VCaP (cell line): ENCODE measurements around the gene ACMSD.
"Not testable (repeated sequence)": the region's sequence is repeated elsewhere in the genome, so short reads cannot be mapped to it uniquely, and the experiment has no call there.

Experiments used
- H3K27ac ChIP-seq: fragments of 450-650 bp; 2 replicates; pipeline ENCODE4 v1.5.1; 2017
- TF ChIP-seq, protein P1 (sequence below): fragments of 450-650 bp; conservative IDR thresholded peaks from 2 replicates; pipeline ENCODE4 v1.5.1; 2017; ENCODE audit warnings: mild to moderate bottlenecking, moderate library complexity

The ACMSD gene

GRCh38 chr2:134883552-134884293 is 45.3 kb downstream of the ACMSD start:
- TF ChIP-seq, protein P1, sequence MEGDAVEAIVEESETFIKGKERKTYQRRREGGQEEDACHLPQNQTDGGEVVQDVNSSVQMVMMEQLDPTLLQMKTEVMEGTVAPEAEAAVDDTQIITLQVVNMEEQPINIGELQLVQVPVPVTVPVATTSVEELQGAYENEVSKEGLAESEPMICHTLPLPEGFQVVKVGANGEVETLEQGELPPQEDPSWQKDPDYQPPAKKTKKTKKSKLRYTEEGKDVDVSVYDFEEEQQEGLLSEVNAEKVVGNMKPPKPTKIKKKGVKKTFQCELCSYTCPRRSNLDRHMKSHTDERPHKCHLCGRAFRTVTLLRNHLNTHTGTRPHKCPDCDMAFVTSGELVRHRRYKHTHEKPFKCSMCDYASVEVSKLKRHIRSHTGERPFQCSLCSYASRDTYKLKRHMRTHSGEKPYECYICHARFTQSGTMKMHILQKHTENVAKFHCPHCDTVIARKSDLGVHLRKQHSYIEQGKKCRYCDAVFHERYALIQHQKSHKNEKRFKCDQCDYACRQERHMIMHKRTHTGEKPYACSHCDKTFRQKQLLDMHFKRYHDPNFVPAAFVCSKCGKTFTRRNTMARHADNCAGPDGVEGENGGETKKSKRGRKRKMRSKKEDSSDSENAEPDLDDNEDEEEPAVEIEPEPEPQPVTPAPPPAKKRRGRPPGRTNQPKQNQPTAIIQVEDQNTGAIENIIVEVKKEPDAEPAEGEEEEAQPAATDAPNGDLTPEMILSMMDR: no peak
- no peak overlapping the region for H3K27ac ChIP-seq

- TF ChIP-seq, protein P1: no peak
- H3K27ac ChIP-seq: no peak overlapping the region
These were observed 46.0 kb downstream of the ACMSD start for GRCh38 chr2:134884435-134884834.

- no peak overlapping the region for H3K27ac ChIP-seq
- TF ChIP-seq, protein P1: no peak
These were observed 54.0 kb downstream of the ACMSD start for GRCh38 chr2:134892282-134893035.

- TF ChIP-seq, protein P1: peak; percentile 74
- no peak overlapping the region for H3K27ac ChIP-seq
These were observed 59.5 kb downstream of the ACMSD start for GRCh38 chr2:134897932-134898331.

- TF ChIP-seq, protein P1: no peak
These were observed 60.8 kb downstream of the ACMSD start for GRCh38 chr2:134899204-134899603.

DNA sequence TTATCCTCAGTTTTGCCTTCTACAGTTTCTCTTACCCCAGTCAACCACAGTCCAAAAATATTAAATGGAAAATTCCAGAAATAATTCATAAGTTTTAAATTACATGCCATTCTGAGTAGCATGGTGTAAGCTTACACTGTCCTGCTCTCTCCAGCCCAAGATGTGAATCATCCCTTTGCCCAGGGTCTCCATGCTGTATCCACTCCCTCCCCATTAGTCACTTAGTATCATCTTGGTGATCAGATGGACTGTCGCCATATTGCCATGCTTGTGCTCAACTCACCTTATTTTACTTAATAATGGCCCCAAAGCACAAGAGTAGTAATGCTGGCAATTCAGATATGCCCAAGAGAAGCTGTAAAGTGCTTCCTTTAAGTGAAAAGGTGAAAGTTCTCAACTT is 61.7 kb downstream of the ACMSD start:
- TF ChIP-seq, protein P1: no peak
- H3K27ac ChIP-seq: no peak overlapping the region

More at GRCh38 chr2:134899204-134899603, 60.8 kb downstream of the ACMSD start:
- no peak overlapping the region for H3K27ac ChIP-seq

DNA sequence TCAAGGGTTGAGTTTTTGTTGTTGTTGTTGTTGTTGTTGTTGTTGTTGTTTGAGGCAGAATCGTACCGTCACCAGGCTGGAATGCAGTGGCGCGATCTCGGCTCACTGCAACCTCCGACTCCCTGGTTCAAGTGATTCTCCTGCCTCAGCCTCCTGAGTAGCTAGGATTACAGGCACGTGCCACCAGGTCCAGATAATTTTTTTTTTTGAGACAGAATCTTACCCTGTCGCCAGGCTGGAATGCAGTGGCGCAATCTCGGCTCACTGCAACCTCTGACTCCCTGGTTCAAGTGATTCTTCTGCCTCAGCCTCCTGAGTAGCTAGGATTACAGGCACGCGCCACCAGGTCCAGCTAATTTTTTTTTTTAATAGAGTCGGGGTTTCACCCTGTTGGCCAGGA is 65.3 kb downstream of the ACMSD start:
- H3K27ac ChIP-seq: not testable (repeated sequence)

GRCh38 chr2:134905168-134905567 is 66.8 kb downstream of the ACMSD start:
- no peak overlapping the region for H3K27ac ChIP-seq
- TF ChIP-seq, protein P1: no peak
